Measurements from ENCODE around the gene ERC2.

- TF ChIP-seq POLR2A (IDR thresholded peaks at IDR 0.05; ENCODE audit: low read depth, low read length), result no peak
- TF ChIP-seq POLR2AphosphoS5 (IDR thresholded peaks at IDR 0.05; ENCODE audit: low read depth, low read length), result no peak
Observed at GRCh38 chr3:56275120-56275519, 193.1 kb downstream of the ERC2 start.

Data from GM12892 (cell line).